Sigmoid colon (tissue), 7 donors: Measurements from ENCODE around the gene FOXR1. TPM values are rescaled to one million over a fixed set of nuclear protein-coding genes. Genes with fewer than 3 reads are reported as not detected.

Experiments used
- DNase-seq: peaks from one replicate; pipeline ENCODE4 v3.0.0-alpha.2; 2019
- H3K27ac ChIP-seq, 4 donors: fragments of 200-600 bp; sonication (generic); one replicate each; pipeline ENCODE4 v1.5.1; 2016 to 2019; ENCODE audit warnings: mild to moderate bottlenecking in 1 of 4
- H3K27me3 ChIP-seq, 3 donors: fragments of 200-600 bp; sonication (generic); one replicate each; pipeline ENCODE4 v1.5.1; 2019; ENCODE audit warnings: mild to moderate bottlenecking in 1 of 3
- H3K36me3 ChIP-seq, 4 donors: fragments of 200-600 bp; sonication (generic); one replicate each; pipeline ENCODE4 v1.5.1; 2016 to 2019
- H3K4me1 ChIP-seq, 4 donors: fragments of 200-600 bp; sonication (generic); one replicate each; pipeline ENCODE4 v1.5.1; 2017 to 2019
- H3K4me3 ChIP-seq, 4 donors: fragments of 200-600 bp; sonication (generic); one replicate each; pipeline ENCODE4 v1.5.1; 2017 to 2019; ENCODE audit warnings: mild to moderate bottlenecking in 2 of 4, moderate library complexity in 1 of 4
- H3K9me3 ChIP-seq, 4 donors: fragments of 200-600 bp in 3 of 4; sonication (generic) in 3 of 4; one replicate each; pipeline versions ENCODE4 v1.5.1 to v1.6.1; 2013 to 2019
- CTCF ChIP-seq, 4 experiments: fragments of 450-650 bp in 3 of 4; fragments of 200-600 bp in 1 of 4; IDR thresholded peaks; one replicate each; pipeline ENCODE4 v1.5.1; 2016 to 2019; ENCODE audit warnings: antibody characterized with exemption in 4 of 4, mild to moderate bottlenecking in 3 of 4, moderate library complexity in 2 of 4
- EP300 ChIP-seq, 4 donors: sonication (generic); formaldehyde crosslinking; IDR thresholded peaks; one replicate each; pipeline ENCODE4 v1.6.1; 2017; ENCODE audit warnings: antibody characterized with exemption in 4 of 4
- POLR2A ChIP-seq, 2 donors: fragments of 450-650 bp; IDR thresholded peaks; one replicate each; pipeline ENCODE4 v1.6.1; 2016; ENCODE audit warnings: antibody characterized with exemption in 2 of 2, mild to moderate bottlenecking in 2 of 2, moderate library complexity in 2 of 2
- POLR2AphosphoS5 ChIP-seq, 4 donors: sonication (generic); formaldehyde crosslinking; IDR thresholded peaks; one replicate each; pipeline ENCODE4 v1.6.1; 2017; ENCODE audit warnings: antibody characterized with exemption in 4 of 4
- WGBS, 2 donors: extraction: QIAGEN DNeasy Blood & Tissue Kit; methylation state at CpG; one replicate each; pipeline ENCODE4 v1.1.7; 2013; 5-methylcytosine and 5-hydroxymethylcytosine counted together
- intact Hi-C: fragments of 100-400 bp; cut with DNase I; formaldehyde crosslinking; loops from one replicate; pipeline ENCODE4 v1.15.1; 2023
- polyA plus RNA-seq, 3 donors: library from polyadenylated mRNA; stranded (reverse); fragments of 200-250 nt; gene quantifications; one replicate each; pipeline ENCODE4 v1.2.3, GENCODE V29; 2013
- total RNA-seq, 4 donors: library from RNA; depleted of rRNA; stranded (reverse); fragments of >200 nt; gene quantifications; one replicate each; pipeline ENCODE4 v1.1.0, GENCODE V29; 2016
- donor health status: healthy with polysubstance abuse.
- donor health status: Bipolar disorder and iron deficiency.
- donor health status: healthy.

FOXR1 gene
- total and polyA plus RNA-seq, 7 donors = not detected

DNA sequence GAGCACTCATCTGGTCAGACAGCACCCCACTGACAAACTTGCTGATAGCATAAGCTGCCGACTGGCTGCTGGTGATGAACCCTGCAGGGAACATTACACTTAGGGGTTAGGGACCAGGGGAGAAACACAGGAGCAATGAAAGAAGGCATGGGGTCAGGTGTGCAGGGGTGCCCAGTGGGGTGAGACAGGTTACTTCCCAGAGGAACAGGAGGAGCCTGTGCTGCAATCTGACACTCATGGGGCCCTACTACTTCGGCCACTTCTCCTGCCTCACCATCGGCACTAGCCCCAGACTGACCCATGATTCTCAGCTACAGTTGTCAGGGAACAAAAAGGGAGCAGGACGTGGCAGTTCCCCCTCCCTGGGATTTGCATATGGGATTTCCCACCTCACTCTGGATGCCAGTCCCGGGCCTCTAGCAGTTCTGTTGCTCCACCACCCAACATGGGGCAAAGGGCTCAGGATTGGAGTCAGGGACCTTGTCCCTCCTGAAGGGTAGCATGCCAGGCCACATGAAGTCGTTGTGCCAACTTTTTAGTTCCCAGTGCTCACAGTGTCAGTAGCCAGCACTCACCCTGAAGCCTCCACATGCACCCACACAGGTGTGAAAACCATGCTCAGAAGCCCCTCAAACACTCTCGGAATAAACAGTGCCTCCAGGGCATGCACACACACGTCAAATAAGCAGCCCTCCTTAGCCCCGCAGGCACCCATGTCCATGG lies 56.9 kb downstream of the FOXR1 start:
- TF ChIP-seq EP300 (IDR thresholded peaks at IDR 0.05) = no peak
- no peak for TF ChIP-seq POLR2AphosphoS5 (IDR thresholded peaks at IDR 0.05)
- no peak for TF ChIP-seq CTCF (IDR thresholded peaks at IDR 0.05)
- no peak for TF ChIP-seq POLR2A (IDR thresholded peaks at IDR 0.05)
- DNase-seq = no peak
- H3K9me3 ChIP-seq = no peaks in the 10 kb centered on the region
- 28 to 70% methylated on average over 9 of the region's 9 CpGs for WGBS, 2 donors
- no peaks in the 10 kb centered on the region for H3K27me3 ChIP-seq
- H3K36me3 ChIP-seq = peaks cover 7 to 34% (median 10%) of the 10 kb centered on the region in 4 donors
- no peak overlapping the region for H3K4me3 ChIP-seq
- intact Hi-C loops = no loop called here
- H3K4me1 ChIP-seq = peaks cover 0 to 17% (median 16%) of the 10 kb centered on the region in 4 donors
- no peak overlapping the region for H3K27ac ChIP-seq

DNA sequence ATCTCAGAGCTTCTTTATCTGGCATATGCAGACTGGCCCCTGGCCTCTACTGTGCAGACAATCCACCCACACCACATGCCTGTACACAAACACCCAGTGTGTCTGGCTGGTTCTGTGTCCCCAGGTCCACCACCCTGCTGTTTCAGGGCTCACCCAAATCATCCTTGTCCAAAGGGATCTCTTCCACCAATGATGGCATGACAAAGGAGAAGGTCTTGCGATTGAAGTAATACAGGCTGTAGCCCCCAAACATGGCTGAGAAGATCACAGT lies 57.4 kb downstream of the FOXR1 start:
- Histone ChIP-seq H3K4me3 (no peak overlapping the region), H3K27ac (peak overlapping the region in 1 of 4 donors; percentile 81), H3K9me3 (no peaks in the 10 kb centered on the region), H3K4me1 (peaks cover 0 to 17% (median 16%) of the 10 kb centered on the region in 4 donors), H3K36me3 (peaks cover 3 to 29% (median 7%) of the 10 kb centered on the region in 4 donors), H3K27me3 (no peaks in the 10 kb centered on the region)
- TF ChIP-seq POLR2A (IDR thresholded peaks at IDR 0.05) (no peak), CTCF (IDR thresholded peaks at IDR 0.05) (no peak), EP300 (IDR thresholded peaks at IDR 0.05) (no peak), POLR2AphosphoS5 (IDR thresholded peaks at IDR 0.05) (no peak)
- WGBS, 2 donors = 21 to 89% methylated on average over 1 of the region's 1 CpG
- intact Hi-C loops = no loop called here
- DNase-seq = no peak

GRCh38 chr11:119029340-119030028 lies 57.9 kb downstream of the FOXR1 start:
- H3K27me3 ChIP-seq = no peaks in the 10 kb centered on the region
- H3K9me3 ChIP-seq = no peaks in the 10 kb centered on the region
- TF ChIP-seq POLR2AphosphoS5 (IDR thresholded peaks at IDR 0.05) = peak in 1 of 4 donors; percentile 14
- TF ChIP-seq POLR2A (IDR thresholded peaks at IDR 0.05) = peak in 1 of 2 donors; percentile 46
- no peak for TF ChIP-seq EP300 (IDR thresholded peaks at IDR 0.05)
- TF ChIP-seq CTCF (IDR thresholded peaks at IDR 0.05) = no peak
- peak overlapping the region; percentile 79 to 84 (median 82) for H3K27ac ChIP-seq
- DNase-seq = peak; percentile 63
- peaks cover 3 to 24% (median 4%) of the 10 kb centered on the region in 4 donors for H3K36me3 ChIP-seq
- 14 to 49% methylated on average over 10 of the region's 10 CpGs for WGBS, 2 donors
- H3K4me1 ChIP-seq = peaks cover 0 to 17% (median 16%) of the 10 kb centered on the region in 4 donors
- intact Hi-C loops = no loop called here
- peak overlapping the region; percentile 69 to 88 (median 79) for H3K4me3 ChIP-seq

GRCh38 chr11:119030029-119030328 lies 58.4 kb downstream of the FOXR1 start:
- DNase-seq = peak; percentile 72
- no peaks in the 10 kb centered on the region for H3K9me3 ChIP-seq
- 1 to 5% methylated on average over 13 of the region's 13 CpGs for WGBS, 2 donors
- peaks cover 0 to 17% (median 16%) of the 10 kb centered on the region in 4 donors for H3K4me1 ChIP-seq
- H3K36me3 ChIP-seq = peaks cover 0 to 19% (median under 1%) of the 10 kb centered on the region in 4 donors
- intact Hi-C loops = no loop called here
- peak overlapping the region; percentile 69 to 88 (median 79) for H3K4me3 ChIP-seq
- TF ChIP-seq POLR2A (IDR thresholded peaks at IDR 0.05) (no peak), CTCF (IDR thresholded peaks at IDR 0.05) (no peak), POLR2AphosphoS5 (IDR thresholded peaks at IDR 0.05) (no peak), EP300 (IDR thresholded peaks at IDR 0.05) (no peak)
- H3K27ac ChIP-seq = peak overlapping the region; percentile 79 to 84 (median 82)
- H3K27me3 ChIP-seq = no peaks in the 10 kb centered on the region
